H7 (cell line): Measurements from ENCODE around the gene TASOR2. TPM values are rescaled to one million over a fixed set of nuclear protein-coding genes. Genes with fewer than 3 reads are reported as not detected.

Experiments
- DNase-seq: peaks from one replicate; pipeline ENCODE4 v3.0.0; 2012
- H3K27me3 ChIP-seq: 2 replicates; pipeline ENCODE4 v1.6.0; 2011; ENCODE audit warnings: mild to moderate bottlenecking, low read length; ENCODE audit not compliant: control insufficient read depth, insufficient read depth
- H3K36me3 ChIP-seq: replicated peaks from 2 replicates; pipeline ENCODE4 v1.5.1; 2011; ENCODE audit warnings: low read length; ENCODE audit not compliant: control insufficient read depth, insufficient read depth
- H3K4me3 ChIP-seq: 2 replicates; pipeline ENCODE4 v1.5.1; 2011; ENCODE audit warnings: low read depth, mild to moderate bottlenecking, control low read depth, low read length, moderate library complexity; ENCODE audit not compliant: insufficient read depth
- total RNA-seq: library from RNA; depleted of rRNA; stranded (reverse); fragments of >200 nt; shearing (Covaris generic); gene quantifications from 2 replicates; pipeline ENCODE4 v1.2.3, GENCODE V29; 2014

Gene TASOR2
- total RNA-seq, 1 experiment from 2014 or later, result 44.5 TPM

- peaks cover 3% of the 10 kb centered on the region; the same call in 1 of the 2 replicates for H3K27me3 ChIP-seq
- no peaks in the 10 kb centered on the region for H3K36me3 ChIP-seq
- no peak for DNase-seq
- H3K4me3 ChIP-seq, result peak overlapping the region; percentile 91
These were observed 19.1 kb upstream of the TASOR2 start for GRCh38 chr10:5665373-5666007.

GRCh38 chr10:5666008-5666840, 18.4 kb upstream of the TASOR2 start, which contains the start of gene ASB13:
TSS of gene ASB13 (minus strand) at chr10:5666595. CDS start at chr10:5666551, 44 bp downstream.
- Histone ChIP-seq H3K4me3 (peak within 1 kb of the TSS; percentile 91), H3K27me3 (peaks cover 3% of the 10 kb centered on the region; the same call in 1 of the 2 replicates), H3K36me3 (no peaks in the 10 kb centered on the region)
- peak; percentile 93 for DNase-seq

GRCh38 chr10:5666841-5667630, 17.6 kb upstream of the TASOR2 start:
- H3K27me3 ChIP-seq, result peaks cover 3% of the 10 kb centered on the region; the same call in 1 of the 2 replicates
- no peaks in the 10 kb centered on the region for H3K36me3 ChIP-seq
- peak overlapping the region; percentile 91 for H3K4me3 ChIP-seq
- DNase-seq, result no peak

- Histone ChIP-seq H3K36me3 (no peaks in the 10 kb centered on the region), H3K4me3 (no peak overlapping the region), H3K27me3 (peaks cover 3% of the 10 kb centered on the region; the same call in 1 of the 2 replicates)
- DNase-seq, result no peak
These were observed 16.2 kb upstream of the TASOR2 start for GRCh38 chr10:5668429-5668828.

- Histone ChIP-seq H3K36me3 (no peaks in the 10 kb centered on the region), H3K27me3 (peaks cover 3% of the 10 kb centered on the region; the same call in 1 of the 2 replicates), H3K4me3 (no peak overlapping the region)
- no peak for DNase-seq
These were observed 15.0 kb upstream of the TASOR2 start for GRCh38 chr10:5669604-5670003.

- Histone ChIP-seq H3K36me3 (no peaks in the 10 kb centered on the region), H3K4me3 (no peak overlapping the region), H3K27me3 (peaks cover 3% of the 10 kb centered on the region; the same call in 1 of the 2 replicates)
- DNase-seq, result no peak
These were observed 13.8 kb upstream of the TASOR2 start for GRCh38 chr10:5670662-5671375.

GRCh38 chr10:5678397-5679036, 6.1 kb upstream of the TASOR2 start:
- H3K27me3 ChIP-seq, result peaks cover 2% of the 10 kb centered on the region; the same call in 1 of the 2 replicates
- no peaks in the 10 kb centered on the region for H3K36me3 ChIP-seq
- no peak for DNase-seq
- H3K4me3 ChIP-seq, result no peak overlapping the region

GRCh38 chr10:5679037-5679435, 5.6 kb upstream of the TASOR2 start:
- Histone ChIP-seq H3K4me3 (no peak overlapping the region), H3K36me3 (no peaks in the 10 kb centered on the region), H3K27me3 (peaks cover 7% of the 10 kb centered on the region)
- DNase-seq, result no peak

- no peak for DNase-seq
- no peak overlapping the region for H3K4me3 ChIP-seq
- no peaks in the 10 kb centered on the region for H3K36me3 ChIP-seq
- peaks cover 7% of the 10 kb centered on the region for H3K27me3 ChIP-seq
These were observed 5.0 kb upstream of the TASOR2 start for GRCh38 chr10:5679606-5680005.

GRCh38 chr10:5681930-5682329, 2.7 kb upstream of the TASOR2 start:
- Histone ChIP-seq H3K27me3 (peaks cover 7% of the 10 kb centered on the region), H3K4me3 (no peak overlapping the region), H3K36me3 (no peaks in the 10 kb centered on the region)
- no peak for DNase-seq

- DNase-seq, result no peak
- Histone ChIP-seq H3K4me3 (no peak overlapping the region), H3K27me3 (peaks cover 7% of the 10 kb centered on the region), H3K36me3 (no peaks in the 10 kb centered on the region)
These were observed 1.6 kb upstream of the TASOR2 start for GRCh38 chr10:5683065-5683464.

GRCh38 chr10:5684971-5685763, 529 bp downstream of the TASOR2 start:
- H3K4me3 ChIP-seq, result peak overlapping the region; percentile 92
- DNase-seq, result peak; percentile 72
- H3K27me3 ChIP-seq, result peaks cover 7% of the 10 kb centered on the region
- H3K36me3 ChIP-seq, result no peaks in the 10 kb centered on the region

GRCh38 chr10:5685764-5686240, 1.2 kb downstream of the TASOR2 start:
- DNase-seq, result no peak
- H3K36me3 ChIP-seq, result no peaks in the 10 kb centered on the region
- peak overlapping the region; percentile 92 for H3K4me3 ChIP-seq
- H3K27me3 ChIP-seq, result peaks cover 7% of the 10 kb centered on the region
